PC-3 (cell line): ENCODE measurements around the gene SLC12A3. TPM values are rescaled to one million over a fixed set of nuclear protein-coding genes. Genes with fewer than 3 reads are reported as not detected.

Experiments used
- ATAC-seq: fragments of 200-7000 bp; cut with Tn5 transposase; 2 replicates; pipeline ENCODE4 v1.9.1; 2020; ENCODE audit warnings: mild to moderate bottlenecking, moderate library complexity
- BruUV-seq: library from RNA; stranded (reverse); fragments of 400-500 nt; replicated peaks from 2 replicates; lab custom pipeline; 2021; lab: Mats Ljungman, UMichigan
- CTCF ChIA-PET: fragments of 300-600 bp; sonication (Branson Sonifier 250); formaldehyde crosslinking; loops from one replicate; lab custom pipeline; 2022; ENCODE audit warnings: antibody characterized with exemption; lab: Charles Lee
- POLR2A ChIA-PET: fragments of 300-600 bp; sonication (Branson Sonifier 250); formaldehyde crosslinking; loops from one replicate; lab custom pipeline; 2022; ENCODE audit warnings: antibody characterized with exemption; ENCODE audit not compliant: unreplicated experiment; lab: Charles Lee
- DNase-seq: peaks from one replicate; pipeline ENCODE4 v3.0.0-alpha.2; 2015
- H2AFZ ChIP-seq: fragments of 300-600 bp; sonication (generic); 2 replicates; pipeline ENCODE4 v1.6.0; 2016; ENCODE audit warnings: antibody characterized with exemption, low read length
- H3F3A ChIP-seq: fragments of 300-600 bp; sonication (generic); one replicate; pipeline ENCODE4 v1.6.0; 2017; ENCODE audit warnings: antibody characterized with exemption, low read length, control low read depth, mild to moderate bottlenecking; ENCODE audit not compliant: unreplicated experiment
- H3K27ac ChIP-seq: fragments of 300-600 bp; sonication (generic); 2 replicates; pipeline ENCODE4 v1.5.1; 2016; ENCODE audit warnings: mild to moderate bottlenecking, low read length
- H3K27me3 ChIP-seq: fragments of 300-600 bp; sonication (generic); 2 replicates; pipeline ENCODE4 v1.6.1; 2016; ENCODE audit warnings: low read length, mixed read lengths
- H3K36me3 ChIP-seq: fragments of 300-600 bp; sonication (generic); 2 replicates; pipeline ENCODE4 v1.6.1; 2016; ENCODE audit warnings: low read depth, mixed run types, low read length, mixed read lengths
- H3K4me1 ChIP-seq: fragments of 300-600 bp; sonication (generic); 2 replicates; pipeline ENCODE4 v1.5.1; 2016; ENCODE audit warnings: low read length; ENCODE audit not compliant: insufficient read depth
- H3K4me2 ChIP-seq: fragments of 300-600 bp; sonication (generic); 2 replicates; pipeline ENCODE4 v1.6.0; 2016; ENCODE audit warnings: low read length
- H3K4me3 ChIP-seq: fragments of 300-600 bp; sonication (generic); 2 replicates; pipeline ENCODE4 v1.5.1; 2016; ENCODE audit warnings: mild to moderate bottlenecking, low read length, mixed read lengths
- H3K79me2 ChIP-seq: fragments of 300-600 bp; sonication (generic); 2 replicates; pipeline ENCODE4 v1.6.1; 2017; ENCODE audit warnings: low read length, mixed read lengths
- H3K9ac ChIP-seq: fragments of 300-600 bp; sonication (generic); 2 replicates; pipeline ENCODE4 v1.6.0; 2016; ENCODE audit warnings: mild to moderate bottlenecking, low read length
- H3K9me2 ChIP-seq: fragments of 300-600 bp; sonication (generic); replicated peaks from 2 replicates; pipeline ENCODE4 v1.6.1; 2016; ENCODE audit warnings: mixed run types, low read length, mixed read lengths
- H3K9me3 ChIP-seq: fragments of 300-600 bp; sonication (generic); 2 replicates; pipeline ENCODE4 v1.6.1; 2016; ENCODE audit warnings: low read length, mixed read lengths
- H4K20me1 ChIP-seq: fragments of 300-600 bp; sonication (generic); 2 replicates; pipeline ENCODE4 v1.6.1; 2016; ENCODE audit warnings: low read length, mixed read lengths
- EZH2 ChIP-seq: fragments of 300-600 bp; sonication (generic); IDR thresholded peaks from one replicate; pipeline ENCODE4 v1.6.1; 2017; ENCODE audit warnings: antibody characterized with exemption, mild to moderate bottlenecking, low read length; ENCODE audit not compliant: unreplicated experiment
- EZH2phosphoT487 ChIP-seq: fragments of 300-600 bp; sonication (generic); IDR thresholded peaks from 2 replicates; pipeline ENCODE4 v1.6.1; 2018; ENCODE audit warnings: mild to moderate bottlenecking, antibody characterized with exemption, low read length, borderline replicate concordance
- intact Hi-C: fragments of 100-400 bp; cut with micrococcal nuclease; formaldehyde crosslinking; loops from 2 replicates; pipeline ENCODE4 v1.9.0; 2023
- total RNA-seq: library from RNA; depleted of rRNA; stranded (reverse); fragments of >200 nt; gene quantifications from 2 replicates; pipeline ENCODE4 v1.2.3, GENCODE V29; 2014
- TF ChIP-seq, protein P1 (sequence below): fragments of 300-600 bp; sonication (generic); conservative IDR thresholded peaks from 2 replicates; pipeline ENCODE4 v1.5.1; 2017; ENCODE audit warnings: antibody characterized with exemption, low read depth, mild to moderate bottlenecking, low read length

Gene SLC12A3
- total RNA-seq, 1 experiment from 2014 or later, result not detected

- Histone ChIP-seq H2AFZ (no peak overlapping the region), H3F3A (no peaks in the 10 kb centered on the region), H3K27ac (no peak overlapping the region), H3K4me1 (no peaks in the 10 kb centered on the region), H4K20me1 (no peaks in the 10 kb centered on the region), H3K4me3 (no peak overlapping the region), H3K36me3 (no peaks in the 10 kb centered on the region), H3K9me3 (no peaks in the 10 kb centered on the region), H3K4me2 (no peak overlapping the region), H3K9ac (no peak overlapping the region), H3K9me2 (no peaks in the 10 kb centered on the region), H3K79me2 (no peaks in the 10 kb centered on the region), H3K27me3 (peaks cover 7% of the 10 kb centered on the region; the same call in 1 of the 2 replicates)
- TF ChIP-seq EZH2 (no peak), EZH2phosphoT487 (no peak)
- TF ChIP-seq, protein P1, sequence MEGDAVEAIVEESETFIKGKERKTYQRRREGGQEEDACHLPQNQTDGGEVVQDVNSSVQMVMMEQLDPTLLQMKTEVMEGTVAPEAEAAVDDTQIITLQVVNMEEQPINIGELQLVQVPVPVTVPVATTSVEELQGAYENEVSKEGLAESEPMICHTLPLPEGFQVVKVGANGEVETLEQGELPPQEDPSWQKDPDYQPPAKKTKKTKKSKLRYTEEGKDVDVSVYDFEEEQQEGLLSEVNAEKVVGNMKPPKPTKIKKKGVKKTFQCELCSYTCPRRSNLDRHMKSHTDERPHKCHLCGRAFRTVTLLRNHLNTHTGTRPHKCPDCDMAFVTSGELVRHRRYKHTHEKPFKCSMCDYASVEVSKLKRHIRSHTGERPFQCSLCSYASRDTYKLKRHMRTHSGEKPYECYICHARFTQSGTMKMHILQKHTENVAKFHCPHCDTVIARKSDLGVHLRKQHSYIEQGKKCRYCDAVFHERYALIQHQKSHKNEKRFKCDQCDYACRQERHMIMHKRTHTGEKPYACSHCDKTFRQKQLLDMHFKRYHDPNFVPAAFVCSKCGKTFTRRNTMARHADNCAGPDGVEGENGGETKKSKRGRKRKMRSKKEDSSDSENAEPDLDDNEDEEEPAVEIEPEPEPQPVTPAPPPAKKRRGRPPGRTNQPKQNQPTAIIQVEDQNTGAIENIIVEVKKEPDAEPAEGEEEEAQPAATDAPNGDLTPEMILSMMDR, result no peak
- BruUV-seq, result no TSS peak
- no peak for ATAC-seq
- DNase-seq, result no peak
- intact Hi-C loops, result no loop called here
- ChIA-PET CTCF (no interaction called here), POLR2A (interaction anchor here (0.7 kb wide), 1 partner anchor 28 kb away, joined by 6 read pairs; no protein-coding TSS in a partner anchor)
Measured at GRCh38 chr16:56907401-56907800, 42.4 kb downstream of the SLC12A3 start.

DNA sequence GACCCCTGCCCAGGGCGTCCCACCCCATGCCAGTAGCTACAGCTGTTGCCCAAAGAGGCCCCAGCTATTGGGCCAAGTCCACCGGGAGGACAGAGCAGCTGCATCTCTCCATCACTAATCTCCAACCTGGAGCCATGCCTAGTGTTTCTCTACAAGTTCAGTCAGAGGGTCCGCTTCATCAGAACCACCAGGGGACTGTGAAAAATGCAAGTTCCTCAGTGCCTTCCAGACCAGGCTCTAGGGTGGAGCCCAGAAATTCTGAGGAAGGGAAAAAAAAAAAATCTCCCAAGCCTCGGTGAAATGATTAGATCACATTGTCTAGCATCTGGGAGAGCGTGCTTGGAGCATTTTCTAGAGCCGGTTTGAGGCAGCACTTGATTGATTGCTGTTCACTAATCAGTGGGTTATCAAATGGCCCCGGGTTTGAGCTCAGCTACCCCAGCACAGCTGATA is 44.5 kb downstream of the SLC12A3 start:
- no peaks in the 10 kb centered on the region for H3F3A ChIP-seq
- no peak for ATAC-seq

GRCh38 chr16:56910112-56910511 is 45.1 kb downstream of the SLC12A3 start:
- ChIA-PET POLR2A (no interaction called here), CTCF (no interaction called here)
- Histone ChIP-seq H3K4me3 (no peak overlapping the region), H3K9me3 (no peaks in the 10 kb centered on the region), H3F3A (no peaks in the 10 kb centered on the region), H3K4me1 (no peaks in the 10 kb centered on the region), H3K79me2 (no peaks in the 10 kb centered on the region), H4K20me1 (no peaks in the 10 kb centered on the region), H3K9ac (no peak overlapping the region), H3K36me3 (no peaks in the 10 kb centered on the region), H2AFZ (no peak overlapping the region), H3K9me2 (no peaks in the 10 kb centered on the region), H3K27ac (no peak overlapping the region), H3K4me2 (no peak overlapping the region), H3K27me3 (peaks cover 7% of the 10 kb centered on the region; the same call in 1 of the 2 replicates)
- DNase-seq (no peak), ATAC-seq (no peak)
- intact Hi-C loops, result no loop called here
- TF ChIP-seq EZH2phosphoT487, result no peak
- no peak for TF ChIP-seq EZH2
- TF ChIP-seq, protein P1, result no peak
- no TSS peak for BruUV-seq

More for the DNA sequence above, 44.5 kb downstream of the SLC12A3 start:
- no peaks in the 10 kb centered on the region for H3K9me3 ChIP-seq
- TF ChIP-seq EZH2, result no peak
- no peaks in the 10 kb centered on the region for H3K9me2 ChIP-seq
- no peak overlapping the region for H3K27ac ChIP-seq
- no peak overlapping the region for H2AFZ ChIP-seq
- peaks cover 7% of the 10 kb centered on the region; the same call in 1 of the 2 replicates for H3K27me3 ChIP-seq
- DNase-seq, result no peak
- H4K20me1 ChIP-seq, result no peaks in the 10 kb centered on the region
- ChIA-PET POLR2A (no interaction called here), CTCF (no interaction called here)
- no peaks in the 10 kb centered on the region for H3K36me3 ChIP-seq
- no peak overlapping the region for H3K4me2 ChIP-seq
- intact Hi-C loops, result no loop called here
- H3K4me1 ChIP-seq, result no peaks in the 10 kb centered on the region
- H3K79me2 ChIP-seq, result no peaks in the 10 kb centered on the region
- H3K4me3 ChIP-seq, result no peak overlapping the region
- BruUV-seq, result no TSS peak
- H3K9ac ChIP-seq, result no peak overlapping the region
